Activated CD4-positive, alpha-beta T cell treated with anti-CD3 and anti-CD28 coated beads, Interleukin-2, amount 50 U/mL, for 1 hour (primary cell): ENCODE measurements around the gene SLC17A4.
"Not testable (repeated sequence)": the region's sequence is repeated elsewhere in the genome, so short reads cannot be mapped to it uniquely, and the experiment has no call there.

Experiments
- DNase-seq: peaks from one replicate; pipeline ENCODE4 v3.0.0-alpha.2; 2020

The SLC17A4 gene, protein sequence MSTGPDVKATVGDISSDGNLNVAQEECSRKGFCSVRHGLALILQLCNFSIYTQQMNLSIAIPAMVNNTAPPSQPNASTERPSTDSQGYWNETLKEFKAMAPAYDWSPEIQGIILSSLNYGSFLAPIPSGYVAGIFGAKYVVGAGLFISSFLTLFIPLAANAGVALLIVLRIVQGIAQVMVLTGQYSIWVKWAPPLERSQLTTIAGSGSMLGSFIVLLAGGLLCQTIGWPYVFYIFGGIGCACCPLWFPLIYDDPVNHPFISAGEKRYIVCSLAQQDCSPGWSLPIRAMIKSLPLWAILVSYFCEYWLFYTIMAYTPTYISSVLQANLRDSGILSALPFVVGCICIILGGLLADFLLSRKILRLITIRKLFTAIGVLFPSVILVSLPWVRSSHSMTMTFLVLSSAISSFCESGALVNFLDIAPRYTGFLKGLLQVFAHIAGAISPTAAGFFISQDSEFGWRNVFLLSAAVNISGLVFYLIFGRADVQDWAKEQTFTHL

DNA sequence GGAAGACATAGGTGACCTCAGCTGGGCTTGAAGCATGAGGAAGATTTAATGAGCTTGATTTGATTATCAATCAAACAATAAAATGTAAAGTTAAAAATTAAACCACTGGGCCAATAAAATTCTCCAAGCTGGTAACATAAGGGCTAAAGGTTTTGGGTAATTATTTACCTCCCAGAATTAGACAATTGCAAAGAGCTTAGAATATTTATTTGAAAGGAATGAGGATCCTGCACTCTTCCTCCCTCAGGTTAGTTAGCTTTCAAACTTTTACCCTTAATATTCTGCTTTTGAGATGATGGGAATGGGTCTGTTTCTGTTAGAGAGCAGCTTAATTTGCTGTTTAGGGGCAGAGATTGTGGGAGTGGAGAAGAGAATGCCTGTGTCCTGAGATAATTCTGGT, at the start of gene SLC17A4:
TSS of gene SLC17A4 (plus strand) at position 208 of the 400 bp plus-strand sequence. CDS start 7,221 bp downstream, outside the sequence.
- DNase-seq = no peak

DNA sequence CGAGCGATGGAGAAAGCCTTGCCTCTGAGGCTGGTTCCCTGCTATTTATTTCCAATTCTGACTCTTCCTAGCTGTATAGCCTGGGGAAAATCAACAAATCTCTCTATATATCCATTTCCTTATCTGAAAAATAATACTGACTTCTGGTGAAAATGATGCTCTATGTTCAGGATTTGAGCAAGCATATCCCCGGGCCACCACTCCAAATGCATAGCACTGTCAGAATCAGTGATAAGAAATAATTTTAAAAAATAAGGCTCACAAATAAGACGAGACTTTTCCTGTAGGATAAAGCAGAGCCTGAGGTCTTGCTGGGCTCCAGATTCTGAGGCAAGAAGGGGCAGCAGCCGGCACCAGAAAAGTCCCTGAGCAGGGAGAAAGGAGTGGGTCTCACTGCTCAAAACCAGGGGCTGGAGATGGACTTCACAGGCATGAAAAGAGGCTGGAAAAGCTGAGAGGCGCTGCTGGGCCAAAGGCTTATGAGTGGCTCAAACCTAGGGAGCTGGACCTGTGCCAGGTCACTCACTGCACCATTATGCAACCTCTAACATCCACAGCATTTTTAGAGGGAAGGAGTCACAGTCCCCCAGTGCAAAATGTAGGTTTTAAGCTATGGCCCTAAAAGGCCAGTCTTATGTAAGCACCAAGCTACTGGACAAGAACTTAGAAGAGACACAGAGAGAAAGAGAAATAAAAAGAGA, 48.1 kb upstream of the SLC17A4 start:
- no peak for DNase-seq

DNA sequence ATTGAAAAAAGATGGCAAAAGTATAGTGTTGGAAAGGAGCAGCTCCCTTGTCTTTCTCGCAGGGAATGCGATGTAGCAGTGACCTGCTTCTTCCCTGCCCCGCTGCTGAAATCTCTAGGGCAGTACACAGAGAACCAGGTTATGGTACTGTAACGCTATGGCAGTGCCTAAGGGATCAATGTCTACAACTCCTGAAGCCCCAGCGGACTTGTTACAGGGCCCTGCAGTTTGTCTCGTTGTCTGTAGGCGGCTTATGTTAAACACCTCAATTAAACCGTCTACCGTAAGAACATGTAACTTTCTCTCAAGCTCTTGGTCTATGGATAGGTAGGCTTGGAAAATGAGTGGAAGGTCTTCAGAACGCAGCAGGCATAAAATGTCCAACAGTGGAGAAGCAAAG, 44.8 kb upstream of the SLC17A4 start:
- no peak for DNase-seq

DNA sequence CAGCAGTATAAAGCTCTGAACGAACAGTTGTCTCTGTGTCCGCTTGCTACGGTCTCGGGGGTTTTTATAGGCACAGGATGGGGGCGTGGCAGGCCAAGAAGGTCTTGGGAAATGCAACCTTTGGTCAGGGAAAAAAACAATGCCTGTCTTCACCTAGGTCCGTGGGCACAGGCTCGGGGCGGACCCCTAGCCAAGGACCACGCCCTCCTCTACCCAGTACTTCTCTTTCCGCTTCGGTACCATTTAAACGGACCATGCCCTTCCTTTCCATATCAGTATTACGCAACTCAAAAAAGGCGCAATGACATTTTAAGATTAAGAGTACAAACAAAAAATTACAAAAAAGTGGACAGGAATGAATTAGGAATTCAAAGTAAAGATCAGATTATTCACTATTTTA, 44.3 kb upstream of the SLC17A4 start:
- DNase-seq = no peak

DNA sequence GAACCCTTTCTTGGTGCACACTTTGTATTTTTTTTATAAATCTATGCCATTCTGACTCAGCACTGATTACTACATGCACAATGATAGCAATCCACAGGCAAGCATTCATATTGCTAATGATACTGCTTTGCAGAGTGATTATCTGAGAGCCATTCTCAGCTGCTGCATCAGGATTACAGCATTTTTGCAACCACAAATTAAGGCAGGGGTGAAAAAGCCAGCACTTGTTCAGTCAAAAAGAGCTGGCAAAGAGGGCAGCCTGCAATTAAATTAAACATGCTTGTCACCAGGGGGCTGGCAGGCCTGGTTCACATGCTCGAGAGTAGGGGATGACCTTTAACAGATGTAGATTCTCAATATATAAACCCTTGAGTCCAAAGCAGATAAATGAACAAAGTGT, 40.7 kb upstream of the SLC17A4 start:
- DNase-seq = no peak

DNA sequence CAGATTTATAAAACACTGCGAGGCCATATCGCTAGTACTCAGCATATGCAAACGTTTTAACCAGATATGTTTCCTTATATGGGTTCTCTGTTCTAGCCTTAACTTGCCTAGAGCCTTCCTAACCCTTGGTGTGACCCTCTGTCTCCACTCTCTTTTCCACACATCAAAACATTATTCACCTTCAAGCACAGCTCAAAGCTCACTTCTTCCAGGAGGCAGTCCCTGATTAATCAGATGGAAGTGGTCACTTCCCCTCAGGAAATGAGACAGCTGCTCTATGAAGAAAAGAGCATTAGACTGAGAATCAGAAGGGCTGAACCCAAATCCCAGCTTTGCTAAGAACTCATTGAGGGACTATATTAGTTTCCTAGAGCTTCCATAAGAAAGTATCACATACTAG, 39.8 kb upstream of the SLC17A4 start:
- no peak for DNase-seq

DNA sequence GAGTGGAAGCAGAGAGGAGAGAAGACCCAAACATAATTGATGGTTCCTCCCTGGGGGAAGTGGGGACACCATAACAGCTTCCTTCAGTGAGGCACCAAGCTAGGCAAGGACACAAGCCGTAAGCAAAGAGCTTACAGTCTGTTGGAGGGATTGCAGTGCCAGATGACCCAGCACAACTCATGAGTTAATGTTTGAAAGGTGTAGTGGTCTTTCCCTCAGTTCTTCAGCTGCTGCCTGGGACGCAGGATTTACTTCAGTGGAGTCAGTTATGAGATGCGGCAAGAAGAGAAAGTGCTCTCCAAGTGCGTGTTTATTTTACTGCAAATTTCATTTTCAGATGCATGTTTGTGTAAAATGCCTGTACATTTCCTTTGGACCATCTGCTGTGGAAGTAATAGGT, 38.7 kb upstream of the SLC17A4 start:
- no peak for DNase-seq

DNA sequence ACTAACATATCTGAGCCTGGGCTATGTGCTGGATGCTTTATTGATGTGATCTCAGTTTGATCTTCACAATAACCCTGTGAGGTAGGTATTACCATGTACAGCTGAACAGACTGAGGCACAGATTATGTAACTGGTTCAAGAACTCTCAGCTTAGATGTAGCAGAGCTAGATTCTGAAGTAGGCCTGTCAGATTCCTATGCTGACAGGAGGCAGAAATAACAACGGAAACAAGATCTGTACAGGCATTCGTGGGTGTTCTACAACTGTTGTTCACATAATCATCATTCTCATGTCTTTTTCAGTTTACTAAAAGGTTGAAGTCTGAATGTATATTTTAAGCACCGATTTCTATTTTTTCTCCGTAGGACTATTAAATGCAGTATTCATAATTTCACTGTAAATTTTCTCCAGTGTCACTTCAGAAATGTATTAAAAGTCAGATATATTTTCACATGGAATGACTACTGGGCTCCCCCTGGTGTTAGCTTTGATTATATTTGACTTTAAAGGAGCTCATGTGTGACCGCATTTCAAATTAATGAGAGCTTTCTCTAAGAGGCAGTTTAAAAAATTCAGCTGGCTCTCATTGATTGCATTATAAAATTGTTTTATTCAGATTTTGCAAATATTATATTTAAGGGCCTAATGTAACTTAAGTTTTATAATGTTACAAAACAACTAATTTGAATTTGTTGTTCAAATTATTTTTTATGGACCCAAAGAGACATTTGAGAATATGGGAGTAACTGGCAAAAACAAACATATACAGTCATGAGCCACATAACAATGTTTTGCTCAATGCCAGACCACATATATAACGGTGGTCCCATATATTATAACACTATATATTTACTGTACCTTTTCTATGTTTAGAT, 36.4 kb upstream of the SLC17A4 start:
- DNase-seq = no peak

DNA sequence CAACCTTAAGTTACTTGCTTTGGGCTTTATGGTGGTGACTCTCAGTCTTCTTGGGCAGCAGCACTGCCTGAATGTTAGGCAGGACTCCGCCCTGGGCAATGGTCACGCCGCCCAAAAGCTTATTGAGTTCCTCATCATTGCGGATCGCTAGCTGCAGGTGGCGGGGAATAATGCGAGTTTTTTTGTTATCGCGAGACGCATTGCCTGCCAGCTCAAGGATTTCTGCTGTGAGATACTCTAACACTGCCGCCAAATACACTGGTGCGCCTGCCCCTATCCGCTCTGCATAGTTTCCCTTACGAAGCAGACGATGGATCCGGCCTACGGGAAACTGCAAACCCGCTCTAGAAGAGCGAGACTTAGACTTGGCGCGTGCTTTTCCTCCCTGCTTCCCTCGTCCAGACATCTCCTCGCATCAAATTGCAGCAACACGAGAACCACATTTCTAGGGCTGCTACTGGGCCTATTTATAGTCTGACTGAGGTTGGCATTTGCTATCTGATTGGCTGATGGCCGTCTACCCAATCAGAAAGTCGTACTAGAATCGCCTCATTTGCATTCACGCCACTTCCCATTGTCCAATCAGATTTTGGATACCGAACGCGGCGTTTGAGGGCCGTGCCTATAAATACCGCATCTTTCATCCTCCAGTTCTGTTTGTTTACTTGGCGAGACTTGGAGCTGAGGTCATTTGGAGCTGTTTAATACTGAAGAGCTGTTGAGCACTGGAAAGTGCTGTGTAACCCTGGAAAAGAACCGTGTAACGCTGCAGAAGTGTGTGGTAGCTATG, 28.2 kb upstream of the SLC17A4 start:
- no peak for DNase-seq

DNA sequence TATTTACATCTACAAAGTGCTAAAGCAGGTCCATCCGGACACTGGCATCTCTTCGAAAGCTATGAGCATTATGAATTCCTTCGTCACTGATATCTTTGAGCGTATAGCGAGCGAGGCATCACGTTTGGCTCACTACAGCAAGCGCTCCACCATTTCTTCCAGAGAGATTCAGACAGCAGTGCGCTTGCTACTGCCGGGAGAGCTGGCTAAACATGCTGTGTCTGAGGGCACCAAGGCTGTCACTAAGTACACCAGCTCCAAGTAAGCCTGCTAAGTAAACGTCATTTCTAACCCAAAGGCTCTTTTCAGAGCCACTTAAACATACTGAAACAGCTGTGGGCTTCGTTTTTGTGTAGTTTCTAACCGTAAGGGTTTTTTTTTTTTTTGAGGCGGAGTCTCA, 27.5 kb upstream of the SLC17A4 start:
- no peak for DNase-seq

DNA sequence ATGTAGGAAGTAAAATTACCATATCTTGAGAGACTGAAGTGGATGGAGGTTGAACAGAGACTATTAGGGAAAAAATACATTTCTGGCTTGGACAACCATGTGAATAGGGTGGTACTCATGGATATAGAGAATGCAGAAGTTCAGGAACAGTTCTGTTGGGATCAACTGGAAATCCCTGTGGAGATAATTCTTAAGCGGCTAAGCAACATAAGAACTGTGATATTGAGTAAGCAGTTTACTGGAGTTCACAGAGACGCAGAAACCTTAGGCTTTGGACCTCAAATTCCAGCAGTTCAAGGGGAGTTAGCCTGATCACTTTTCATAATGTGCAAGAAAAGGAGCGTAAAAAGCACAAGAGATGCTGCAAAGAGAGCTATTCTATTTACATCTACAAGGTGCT, 23.6 kb upstream of the SLC17A4 start:
- DNase-seq = no peak

DNA sequence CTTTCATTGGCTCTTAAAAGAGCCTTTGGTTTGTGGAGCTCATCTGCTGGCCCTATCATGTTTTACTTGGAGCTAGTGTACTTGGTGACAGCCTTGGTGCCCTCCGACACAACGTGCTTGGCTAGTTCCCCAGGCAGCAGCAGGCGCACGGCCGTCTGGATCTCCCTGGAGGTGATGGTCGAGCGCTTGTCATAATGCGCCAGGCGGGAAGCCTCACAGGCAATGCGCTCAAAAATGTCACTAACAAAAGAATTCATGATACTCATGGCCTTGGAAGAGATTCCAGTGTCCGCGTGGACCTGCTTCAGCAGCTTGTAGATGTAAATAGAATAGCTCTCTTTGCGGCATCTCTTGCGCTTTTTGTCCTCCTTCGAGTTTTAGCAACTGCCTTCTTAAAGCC, 22.8 kb upstream of the SLC17A4 start:
- DNase-seq = no peak

DNA sequence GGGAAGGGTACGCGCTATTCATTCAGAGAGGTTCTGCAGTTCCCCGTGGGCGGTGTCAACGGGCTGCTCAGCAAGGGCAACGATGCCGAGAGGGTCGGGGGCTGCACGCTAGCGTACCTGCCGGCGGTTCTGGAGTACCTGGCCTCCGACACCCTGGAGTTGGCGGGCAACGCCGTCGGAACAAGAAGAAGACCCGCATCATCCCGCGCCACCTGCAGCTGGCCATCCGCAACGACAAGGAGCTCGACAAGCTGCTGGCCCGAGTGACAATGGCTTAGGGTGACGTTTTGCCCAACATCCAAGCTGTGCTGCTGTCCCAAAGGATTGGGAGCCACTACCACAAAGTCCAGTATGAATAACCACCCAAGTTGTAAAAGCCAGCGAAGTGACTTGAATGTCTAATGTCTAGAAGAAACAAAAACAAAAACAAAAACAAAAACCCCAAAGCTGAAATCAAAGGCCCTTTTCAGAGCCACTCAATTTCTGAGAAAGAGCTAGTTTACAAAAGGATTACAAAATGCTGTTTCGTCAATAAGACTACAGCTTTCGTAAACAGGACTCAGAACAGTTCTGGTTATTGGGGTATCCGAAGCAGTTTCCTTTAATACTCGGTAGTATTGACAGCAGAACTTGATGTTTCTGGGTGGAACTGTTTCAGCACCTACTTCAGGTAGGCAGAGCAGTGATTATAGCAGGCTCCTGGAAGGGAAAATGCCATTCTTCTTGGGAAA, 21.9 kb upstream of the SLC17A4 start:
- no peak for DNase-seq

DNA sequence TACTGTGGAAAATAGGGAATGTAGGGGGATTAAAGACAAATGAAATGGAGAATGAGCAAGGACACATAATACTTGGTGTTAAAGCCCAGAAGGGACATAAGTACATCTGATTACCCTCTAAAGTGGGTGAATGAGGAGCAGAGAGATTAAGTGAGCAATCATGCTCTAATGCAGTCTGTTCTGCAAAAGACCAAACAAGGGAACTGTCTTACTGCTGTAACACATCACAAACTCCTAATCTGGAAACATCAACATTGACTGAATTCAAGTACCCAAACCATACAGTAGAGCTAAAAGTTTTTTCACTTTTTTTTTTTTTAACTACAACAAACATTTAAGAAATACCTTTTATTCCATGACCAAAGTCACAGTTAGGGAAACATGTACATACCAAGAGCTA, 19.3 kb upstream of the SLC17A4 start:
- DNase-seq = no peak

DNA sequence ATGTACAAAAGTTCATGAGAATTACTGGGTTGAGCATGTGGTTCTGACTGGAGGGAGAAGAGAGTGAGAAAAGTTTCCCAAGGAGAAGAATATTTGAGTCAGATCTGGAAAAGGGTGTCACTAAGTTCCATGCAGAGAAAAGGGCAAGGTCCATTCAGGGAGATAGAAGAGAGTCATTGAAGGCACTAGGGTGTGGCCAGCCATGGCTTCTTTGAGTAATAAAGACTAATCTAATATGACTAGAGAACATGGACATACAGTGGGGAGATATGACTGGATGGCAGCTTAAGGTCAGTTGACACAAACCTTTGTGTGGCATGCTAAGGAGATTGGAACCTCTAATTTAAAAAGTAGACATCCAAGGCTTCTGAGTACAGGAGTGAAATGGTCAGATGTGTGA, 10.7 kb upstream of the SLC17A4 start:
- DNase-seq = no peak

DNA sequence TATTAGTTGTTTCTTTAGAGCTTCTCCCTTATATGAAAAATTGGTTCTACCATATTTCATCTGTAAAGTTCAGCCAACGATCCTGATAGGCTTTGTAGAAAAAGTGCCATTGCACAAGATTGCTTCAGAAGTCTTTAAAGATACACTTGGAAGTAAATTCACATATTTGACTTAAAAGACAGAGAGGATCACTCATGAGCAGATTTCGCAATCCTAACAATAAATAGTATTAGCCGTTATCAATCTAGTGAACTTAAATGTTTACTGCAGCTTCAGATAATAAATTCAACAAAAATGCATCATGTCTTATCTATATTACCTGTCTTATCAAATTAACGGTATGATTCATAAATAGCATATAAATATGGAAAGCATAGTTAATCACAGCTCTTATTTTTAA, 8.7 kb upstream of the SLC17A4 start:
- DNase-seq = no peak

DNA sequence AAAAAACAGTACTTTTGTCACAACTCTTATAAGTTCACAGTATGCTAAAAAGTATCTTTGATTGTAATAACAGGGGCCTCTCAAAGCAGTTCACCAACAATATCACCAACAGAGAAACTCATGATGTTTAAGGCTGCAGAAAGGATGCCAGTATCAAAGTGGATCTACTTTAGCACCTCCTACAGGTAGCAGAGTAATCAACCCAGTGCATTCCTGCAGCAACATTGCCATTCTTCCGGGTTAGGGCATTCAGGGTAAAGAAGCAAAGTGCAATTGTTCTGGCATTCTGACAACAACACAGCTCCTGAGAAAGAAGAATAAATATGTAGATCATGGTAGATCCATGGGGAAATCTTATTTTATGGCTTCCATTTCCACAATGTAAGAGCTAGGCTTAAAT, 7.6 kb upstream of the SLC17A4 start:
- no peak for DNase-seq

DNA sequence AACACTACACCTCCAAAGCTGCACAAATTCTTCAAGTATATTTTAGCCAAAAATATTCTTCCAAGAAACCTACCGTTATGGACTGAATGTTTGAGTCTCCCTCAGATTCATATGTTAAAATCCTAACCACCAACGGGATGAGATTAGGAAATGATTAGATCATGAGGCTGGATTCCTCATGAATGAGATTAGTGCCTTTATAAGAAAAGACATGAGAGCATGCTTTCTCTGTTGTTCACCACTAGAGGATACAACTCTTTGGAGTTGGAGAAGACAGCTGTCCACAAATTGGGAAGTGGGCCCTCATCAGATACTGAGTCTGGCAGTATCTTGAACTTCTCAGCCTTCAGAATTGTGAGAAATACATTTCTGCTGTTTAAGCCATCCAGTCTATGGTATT, 7.1 kb upstream of the SLC17A4 start:
- DNase-seq = no peak

DNA sequence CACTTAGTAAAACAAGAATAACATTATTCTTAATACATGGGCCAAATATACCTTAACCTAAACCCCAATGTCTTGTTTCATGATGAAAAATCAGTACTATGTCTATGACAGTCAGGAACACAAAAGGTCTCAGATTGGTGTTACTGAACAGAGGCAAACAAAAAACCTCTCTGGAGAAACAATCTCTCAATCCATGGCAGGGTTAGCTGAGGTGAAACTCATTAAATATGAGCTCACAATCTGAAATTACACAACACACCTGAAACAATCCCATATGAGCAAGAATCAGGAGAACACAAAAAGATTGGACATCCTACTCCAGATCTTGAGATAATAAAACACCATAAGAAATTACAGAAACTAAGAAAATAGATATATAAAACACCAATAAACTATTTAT, 6.5 kb upstream of the SLC17A4 start:
- DNase-seq = no peak

DNA sequence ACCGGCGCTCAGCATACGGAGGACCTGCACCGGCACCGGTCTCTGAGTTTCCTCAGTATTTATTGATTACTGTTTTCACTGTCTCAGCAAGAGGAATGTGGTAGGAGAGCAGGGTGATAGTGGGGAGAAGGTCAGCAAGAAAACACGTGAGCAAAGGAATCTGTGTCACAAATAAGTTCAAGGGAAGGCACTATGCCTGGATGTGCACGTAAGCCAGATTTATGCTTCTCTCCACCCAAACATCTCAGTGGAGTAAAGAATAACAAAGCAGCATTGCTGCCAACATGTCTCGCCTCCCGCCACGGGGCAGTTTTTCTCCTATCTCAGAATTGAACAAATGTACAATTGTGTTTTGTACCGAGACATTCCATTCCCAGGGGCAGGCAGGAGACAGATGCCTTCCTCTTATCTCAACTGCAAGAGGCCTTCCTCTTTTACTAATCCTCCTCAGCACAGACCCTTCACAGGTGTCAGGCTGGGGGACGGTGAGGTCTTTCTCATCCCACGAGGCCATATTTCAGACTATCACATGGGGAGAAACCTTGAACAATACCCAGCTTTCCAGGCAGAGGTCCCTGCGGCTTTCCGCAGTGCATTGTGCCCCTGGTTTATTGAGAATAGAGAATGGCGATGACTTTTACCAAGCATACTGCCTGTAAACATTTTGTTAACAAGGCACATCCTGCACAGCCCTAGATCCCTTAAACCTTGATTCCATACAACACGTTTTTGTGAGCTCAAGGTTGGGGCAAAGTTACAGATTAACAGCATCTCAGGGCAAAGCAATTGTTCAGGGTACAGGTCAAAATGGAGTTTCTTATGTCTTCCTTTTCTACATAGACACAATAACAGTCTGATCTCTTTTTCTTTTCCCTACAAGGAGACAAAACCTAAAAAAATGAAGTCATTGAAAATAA, 5.7 kb upstream of the SLC17A4 start:
- DNase-seq = not testable (repeated sequence)

DNA sequence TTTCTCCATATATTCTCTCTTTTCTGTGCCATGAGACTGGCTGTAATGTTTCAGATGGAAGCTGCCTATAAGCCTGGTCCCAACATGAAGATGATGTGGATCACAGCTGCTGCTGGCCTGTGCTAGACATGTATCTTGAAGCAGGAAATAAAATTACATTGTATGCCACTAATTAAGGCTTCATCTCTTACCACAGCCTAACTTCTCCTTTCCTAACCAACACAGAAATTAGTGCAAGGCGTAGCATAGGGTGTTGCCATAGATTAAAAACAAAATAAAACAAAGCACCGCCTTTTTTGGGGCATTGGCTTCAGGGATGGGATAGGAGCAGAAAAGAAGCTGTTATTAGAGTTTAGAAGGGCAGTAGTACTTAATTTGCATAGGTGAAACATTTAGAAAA, 4.7 kb upstream of the SLC17A4 start:
- no peak for DNase-seq
